H9 (cell line): ENCODE data around the gene F13B. TPM values are rescaled to one million over a fixed set of nuclear protein-coding genes. Genes with fewer than 3 reads are reported as not detected.

ENCODE experiments used
- DNase-seq: peaks from one replicate; pipeline ENCODE4 v3.0.0-alpha.2; 2017
- H2AFZ ChIP-seq: one replicate; pipeline ENCODE4 v1.6.1; 2013; ENCODE audit warnings: mild to moderate bottlenecking, low read length, control low read depth, moderate library complexity
- H2AK5ac ChIP-seq: 2 replicates; pipeline ENCODE4 v1.6.1; 2013; ENCODE audit warnings: low read length, control low read depth, mixed read lengths; ENCODE audit not compliant: insufficient read length
- H2BK120ac ChIP-seq: one replicate; pipeline ENCODE4 v1.6.1; 2013; ENCODE audit warnings: low read depth, mild to moderate bottlenecking, low read length, control low read depth, inconsistent platforms; ENCODE audit not compliant: poor library complexity, severe bottlenecking
- H2BK12ac ChIP-seq: 2 replicates; pipeline ENCODE4 v1.6.1; 2013; ENCODE audit warnings: low read length, control low read depth, mixed read lengths, low read depth; ENCODE audit not compliant: insufficient read length
- H2BK15ac ChIP-seq: 2 replicates; pipeline ENCODE4 v1.6.1; 2013; ENCODE audit warnings: low read depth, low read length, control low read depth
- H2BK20ac ChIP-seq: one replicate; pipeline ENCODE4 v1.6.1; 2013; ENCODE audit warnings: low read depth, mild to moderate bottlenecking, low read length, control low read depth, inconsistent platforms; ENCODE audit not compliant: poor library complexity, severe bottlenecking
- H2BK5ac ChIP-seq: 2 replicates; pipeline ENCODE4 v1.6.1; 2013; ENCODE audit warnings: low read length, control low read depth, mixed read lengths; ENCODE audit not compliant: insufficient read length
- H3K14ac ChIP-seq: 2 replicates; pipeline ENCODE4 v1.6.1; 2013; ENCODE audit warnings: low read length, control low read depth; ENCODE audit not compliant: insufficient read depth
- H3K18ac ChIP-seq: 2 replicates; pipeline ENCODE4 v1.6.1; 2013; ENCODE audit warnings: low read depth, mild to moderate bottlenecking, mixed read lengths, low read length, control low read depth; ENCODE audit not compliant: insufficient read length
- H3K23ac ChIP-seq: 2 replicates; pipeline ENCODE4 v1.6.1; 2013; ENCODE audit warnings: low read length, control low read depth, mixed read lengths, low read depth; ENCODE audit not compliant: insufficient read length
- H3K23me2 ChIP-seq: 2 replicates; pipeline ENCODE4 v1.6.1; 2013; ENCODE audit warnings: low read depth, mild to moderate bottlenecking, mixed read lengths, low read length, control low read depth; ENCODE audit not compliant: insufficient read length, poor library complexity, severe bottlenecking
- H3K27ac ChIP-seq: 2 replicates; pipeline ENCODE4 v1.5.1; 2013; ENCODE audit warnings: low read length, control low read depth, mixed read lengths, low read depth; ENCODE audit not compliant: insufficient read length
- H3K27me3 ChIP-seq: 2 replicates; pipeline ENCODE4 v1.6.1; 2013; ENCODE audit warnings: low read length, control low read depth, inconsistent platforms; ENCODE audit not compliant: insufficient read depth
- H3K4ac ChIP-seq: 2 replicates; pipeline ENCODE4 v1.6.1; 2013; ENCODE audit warnings: low read depth, mild to moderate bottlenecking, control low read depth, inconsistent platforms, low read length, moderate library complexity
- H3K4me1 ChIP-seq: 2 replicates; pipeline ENCODE4 v1.6.1; 2013; ENCODE audit warnings: low read length, control low read depth, inconsistent platforms; ENCODE audit not compliant: insufficient read depth
- H3K4me2 ChIP-seq: 2 replicates; pipeline ENCODE4 v1.6.1; 2013; ENCODE audit warnings: low read length, control low read depth, mixed read lengths; ENCODE audit not compliant: insufficient read length, insufficient read depth
- H3K56ac ChIP-seq: 2 replicates; pipeline ENCODE4 v1.6.1; 2013; ENCODE audit warnings: low read depth, mild to moderate bottlenecking, mixed read lengths, low read length, control low read depth; ENCODE audit not compliant: insufficient read length
- H3K79me1 ChIP-seq: 2 replicates; pipeline ENCODE4 v1.6.1; 2013; ENCODE audit warnings: low read depth, mild to moderate bottlenecking, moderate library complexity, low read length, control low read depth, inconsistent platforms; ENCODE audit not compliant: insufficient read depth, poor library complexity, severe bottlenecking
- H3K79me2 ChIP-seq: 2 replicates; pipeline ENCODE4 v1.6.1; 2013; ENCODE audit warnings: low read length, control low read depth, inconsistent platforms; ENCODE audit not compliant: insufficient read depth
- H3K9ac ChIP-seq: 2 replicates; pipeline ENCODE4 v1.6.1; 2013; ENCODE audit warnings: low read length, control low read depth, mixed read lengths; ENCODE audit not compliant: insufficient read length; ENCODE audit errors: extremely low read depth
- H3K9me3 ChIP-seq: one replicate; pipeline ENCODE4 v1.6.1; 2013; ENCODE audit warnings: low read depth, low read length, inconsistent platforms; ENCODE audit not compliant: control insufficient read depth
- H3T11ph ChIP-seq: one replicate; pipeline ENCODE4 v1.6.1; 2013; ENCODE audit warnings: mild to moderate bottlenecking, low read length, control low read depth, inconsistent platforms
- H4K20me1 ChIP-seq: one replicate; pipeline ENCODE4 v1.6.1; 2013; ENCODE audit not compliant: control insufficient read depth, insufficient read length, insufficient read depth
- H4K5ac ChIP-seq: 2 replicates; pipeline ENCODE4 v1.6.1; 2013; ENCODE audit warnings: low read depth, mild to moderate bottlenecking, mixed read lengths, low read length, control low read depth; ENCODE audit not compliant: insufficient read length
- H4K8ac ChIP-seq: replicated peaks from 2 replicates; pipeline ENCODE4 v1.6.1; 2013; ENCODE audit warnings: low read length, control low read depth, mixed read lengths, low read depth; ENCODE audit not compliant: insufficient read length
- H4K91ac ChIP-seq: 2 replicates; pipeline ENCODE4 v1.6.1; 2013; ENCODE audit warnings: low read depth, mild to moderate bottlenecking, moderate library complexity, mixed read lengths, low read length, control low read depth; ENCODE audit not compliant: insufficient read length
- H3K27ac Mint-ChIP-seq, 3 experiments: 2 replicates in 2 of 3; 3 replicates in 1 of 3; pipeline ENCODE4 v1.8.0; 2020 to 2021; ENCODE audit warnings: mixed read lengths in 3 of 3, mild to moderate bottlenecking in 1 of 3, moderate library complexity in 1 of 3
- H3K27me3 Mint-ChIP-seq: 2 replicates; pipeline ENCODE4 v1.8.0; 2021; ENCODE audit warnings: low read depth, mild to moderate bottlenecking, moderate library complexity, mixed read lengths
- H3K36me3 Mint-ChIP-seq, 3 experiments: 2 replicates in 2 of 3; 3 replicates in 1 of 3; pipeline ENCODE4 v1.8.0; 2020 to 2021; ENCODE audit warnings: low read depth in 3 of 3, mixed read lengths in 3 of 3; ENCODE audit not compliant: insufficient read depth in 1 of 3
- H3K4me1 Mint-ChIP-seq, 2 experiments: 2 replicates each; pipeline ENCODE4 v1.8.0; 2020; ENCODE audit warnings: mixed read lengths in 2 of 2
- H3K4me3 Mint-ChIP-seq, 2 experiments: 2 replicates in 1 of 2; 3 replicates in 1 of 2; pipeline ENCODE4 v1.8.0; 2020 to 2021; ENCODE audit warnings: mild to moderate bottlenecking in 2 of 2, mixed read lengths in 2 of 2, moderate library complexity in 1 of 2
- H3K9me3 Mint-ChIP-seq, 2 experiments: 2 replicates in 1 of 2; 3 replicates in 1 of 2; pipeline ENCODE4 v1.8.0; 2020; ENCODE audit warnings: mild to moderate bottlenecking in 2 of 2, mixed read lengths in 2 of 2, moderate library complexity in 1 of 2
- CTCF ChIP-seq: fragments of 200-600 bp; sonication (generic); conservative IDR thresholded peaks from 3 replicates; pipeline ENCODE4 v1.8.0; 2021; ENCODE audit warnings: antibody characterized with exemption, mild to moderate bottlenecking
- WGBS: extraction: QIAGEN DNeasy Blood & Tissue Kit; methylation state at CpG from one replicate; pipeline ENCODE4 v1.1.7; 2013; ENCODE audit warnings: missing lambda C conversion rate, low lambda C conversion rate, mixed read lengths; ENCODE audit not compliant: insufficient read length; ENCODE audit errors: extremely low coverage; 5-methylcytosine and 5-hydroxymethylcytosine counted together
- total RNA-seq: library from RNA; stranded (reverse); gene quantifications from 2 replicates; pipeline ENCODE4 v1.2.1, GENCODE V29; 2021

F13B gene
- total RNA-seq, 1 experiment from 2014 or later, result not detected

- Histone ChIP-seq H3K23me2 (no peaks in the 10 kb centered on the region), H3K9ac (no peak overlapping the region), H4K20me1 (no peaks in the 10 kb centered on the region), H2BK5ac (no peak overlapping the region), H2AK5ac (no peak overlapping the region), H2BK15ac (no peak overlapping the region), H3K4me1 (no peaks in the 10 kb centered on the region), H3K27me3 (no peaks in the 10 kb centered on the region), H2BK120ac (no peak overlapping the region), H3T11ph (no peak overlapping the region), H3K18ac (no peak overlapping the region), H4K91ac (no peak overlapping the region), H2AFZ (peak overlapping the region; percentile 87), H4K5ac (no peak overlapping the region), H2BK12ac (no peak overlapping the region), H3K9me3 (no peaks in the 10 kb centered on the region), H4K8ac (no peak overlapping the region), H3K27ac (no peak overlapping the region), H2BK20ac (no peak overlapping the region), H3K79me2 (no peaks in the 10 kb centered on the region), H3K23ac (no peak overlapping the region), H3K56ac (no peak overlapping the region), H3K4me2 (no peak overlapping the region), H3K79me1 (no peaks in the 10 kb centered on the region), H3K4ac (no peak overlapping the region), H3K14ac (no peak overlapping the region)
- peaks cover 12 to 13% of the 10 kb centered on the region in 2 experiments for H3K4me1 Mint-ChIP-seq
- no peak for TF ChIP-seq CTCF
- no peak overlapping the region; a peak in 1 of 5 replicates for H3K4me3 Mint-ChIP-seq
- WGBS, result no CpG with 5 or more reads among the region's 4 CpGs
- H3K36me3 Mint-ChIP-seq, result no peaks in the 10 kb centered on the region; a peak in 3 of 7 replicates
- peaks cover 0 to 6% of the 10 kb centered on the region in 2 experiments; a peak in 2 of 5 replicates for H3K9me3 Mint-ChIP-seq
- H3K27ac Mint-ChIP-seq, result peak overlapping the region in 2 of 3 experiments; percentile 25 to 38; a peak in 3 of 7 replicates
- DNase-seq, result no peak
- no peaks in the 10 kb centered on the region for H3K27me3 Mint-ChIP-seq
Observed at GRCh38 chr1:197021716-197022115, 45.3 kb downstream of the F13B start.
